Measurements from ENCODE around the gene WDR77. TPM values are rescaled to one million over a fixed set of nuclear protein-coding genes. Genes with fewer than 3 reads are reported as not detected.

The WDR77 gene
- total and polyA plus RNA-seq, 2 of the 4 experiments (the other 2 are of a cell fraction): 80.8 to 87.0 TPM

GRCh38 chr1:111455642-111456031 lies 6.6 kb upstream of the WDR77 start:
- TF ChIP-seq, protein P1, sequence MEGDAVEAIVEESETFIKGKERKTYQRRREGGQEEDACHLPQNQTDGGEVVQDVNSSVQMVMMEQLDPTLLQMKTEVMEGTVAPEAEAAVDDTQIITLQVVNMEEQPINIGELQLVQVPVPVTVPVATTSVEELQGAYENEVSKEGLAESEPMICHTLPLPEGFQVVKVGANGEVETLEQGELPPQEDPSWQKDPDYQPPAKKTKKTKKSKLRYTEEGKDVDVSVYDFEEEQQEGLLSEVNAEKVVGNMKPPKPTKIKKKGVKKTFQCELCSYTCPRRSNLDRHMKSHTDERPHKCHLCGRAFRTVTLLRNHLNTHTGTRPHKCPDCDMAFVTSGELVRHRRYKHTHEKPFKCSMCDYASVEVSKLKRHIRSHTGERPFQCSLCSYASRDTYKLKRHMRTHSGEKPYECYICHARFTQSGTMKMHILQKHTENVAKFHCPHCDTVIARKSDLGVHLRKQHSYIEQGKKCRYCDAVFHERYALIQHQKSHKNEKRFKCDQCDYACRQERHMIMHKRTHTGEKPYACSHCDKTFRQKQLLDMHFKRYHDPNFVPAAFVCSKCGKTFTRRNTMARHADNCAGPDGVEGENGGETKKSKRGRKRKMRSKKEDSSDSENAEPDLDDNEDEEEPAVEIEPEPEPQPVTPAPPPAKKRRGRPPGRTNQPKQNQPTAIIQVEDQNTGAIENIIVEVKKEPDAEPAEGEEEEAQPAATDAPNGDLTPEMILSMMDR (conservative IDR thresholded peaks at IDR 0.05; ENCODE audit: low read depth, low read length): no peak
- TF ChIP-seq FOS (IDR thresholded peaks at IDR 0.05; ENCODE audit: low read depth, low read length): no peak
- no peak for TF ChIP-seq RCOR1 (IDR thresholded peaks at IDR 0.05; ENCODE audit: insufficient replicate concordance, low read length)
- TF ChIP-seq MAZ (IDR thresholded peaks at IDR 0.05; ENCODE audit: borderline replicate concordance, low read depth, low read length): no peak
- no peak for TF ChIP-seq POLR2A (IDR thresholded peaks at IDR 0.05; ENCODE audit: low read depth, low read length)
- TF ChIP-seq CEBPB (IDR thresholded peaks at IDR 0.05; ENCODE audit: low read depth, low read length): no peak
- TF ChIP-seq MXI1 (IDR thresholded peaks at IDR 0.05; ENCODE audit: borderline replicate concordance, low read depth, low read length): no peak
- no peak overlapping the region for H3K27ac ChIP-seq (ENCODE audit: insufficient read depth, low read length)
- no CpG with 5 or more reads among the region's 3 CpGs for WGBS, 2 experiments (ENCODE audit: extremely low coverage in 2 of 2, insufficient read length in 1 of 2)
- no peaks in the 10 kb centered on the region for H3K27me3 ChIP-seq (ENCODE audit: control insufficient read depth, insufficient read depth, low read length)
- no peak overlapping the region for H2BK15ac ChIP-seq (ENCODE audit: low read depth, low read length)
- H4K20me1 ChIP-seq (ENCODE audit: insufficient read depth, low read length): 0 out of 2 replicates have a peak, but pooled peaks cover 6% of the 10 kb centered on the region
- no peak overlapping the region for H2AK9ac ChIP-seq (replicated peaks; ENCODE audit: low read depth, low read length, poor library complexity)
- H3K4me3 ChIP-seq (ENCODE audit: insufficient read depth, low read depth, low read length): no peak overlapping the region
- no peak overlapping the region for H2AFZ ChIP-seq (replicated peaks; ENCODE audit: low read length, poor library complexity)
- H2AK5ac ChIP-seq (ENCODE audit: low read depth, low read length): no peak overlapping the region
- H3K14ac ChIP-seq (replicated peaks; ENCODE audit: low read depth, low read length): no peak overlapping the region
- H2BK20ac ChIP-seq (ENCODE audit: low read depth, low read length): no peak overlapping the region
- peaks cover 25% of the 10 kb centered on the region for H3K36me3 ChIP-seq (ENCODE audit: control insufficient read depth, insufficient read depth, low read length)
- H3K4me1 ChIP-seq (ENCODE audit: control insufficient read depth, insufficient read depth, low read length): peaks cover 3% of the 10 kb centered on the region; the same call in 1 of the 2 replicates
- no peaks in the 10 kb centered on the region for H3K9me3 ChIP-seq (ENCODE audit: control insufficient read depth, insufficient read depth, low read length)
- H3K79me1 ChIP-seq (ENCODE audit: low read depth in 1 of 2, low read length in 2 of 2): peaks cover 28 to 42% of the 10 kb centered on the region in 2 experiments
- H2BK5ac ChIP-seq (ENCODE audit: low read depth, low read length, poor library complexity, severe bottlenecking): no peak overlapping the region
- no TSS peak for BruUV-seq (replicated peaks)
- no peak overlapping the region for H3K18ac ChIP-seq (ENCODE audit: low read depth, low read length)
- DNase-seq (no peak), ATAC-seq (ENCODE audit: low read depth) (no peak)
- no peak overlapping the region for H3K4me2 ChIP-seq (ENCODE audit: low read depth, low read length)
- no peak overlapping the region for H3K56ac ChIP-seq (ENCODE audit: extremely low read depth, insufficient read depth, low read length)
- no peak overlapping the region for H4K91ac ChIP-seq (ENCODE audit: insufficient read depth, low read depth, low read length)
- dilution Hi-C loops (cut with HindIII; ENCODE audit: low sequenced_read_pairs, unreplicated experiment): loop anchor here (25.0 kb wide), 1 partner anchor 307 kb away; the partner anchor contains the start of gene DDX20
- no peaks in the 10 kb centered on the region for H3K9me1 ChIP-seq (ENCODE audit: insufficient read depth, low read length)
- H4K5ac ChIP-seq (ENCODE audit: low read depth, low read length): no peak overlapping the region
- no peak overlapping the region for H4K8ac ChIP-seq (ENCODE audit: low read depth in 2 of 2, low read length in 2 of 2)
- intact Hi-C loops (cut with micrococcal nuclease): no loop called here
- ChIA-PET POLR2A (ENCODE audit: unreplicated experiment) (no interaction called here), CTCF (no interaction called here)
- no peak overlapping the region for H3K9ac ChIP-seq (ENCODE audit: low read depth, low read length)
- in situ Hi-C loops (cut with MboI; ENCODE audit: low sequenced_read_pairs): no loop called here
- H3K4ac ChIP-seq (ENCODE audit: low read depth, low read length): no peak overlapping the region
- H3K23ac ChIP-seq (ENCODE audit: low read depth, low read length): no peak overlapping the region
- no peak overlapping the region for H2BK120ac ChIP-seq (ENCODE audit: low read depth, low read length)

Data from IMR-90 (cell line).